Activated CD4-positive, CD25-positive, alpha-beta regulatory T cell treated with anti-CD3 and anti-CD28 coated beads, Interleukin-2, amount 50 U/mL, for 24 hours (primary cell): ENCODE results near the gene ARRB2.

Source experiments
- ATAC-seq, 2 donors: fragments of 150-1000 bp; cut with Tn5 transposase; one replicate each; pipeline ENCODE4 v1.10.0; 2021; ENCODE audit warnings: mild to moderate bottlenecking in 1 of 2, moderate library complexity in 1 of 2

Gene ARRB2

GRCh38 chr17:4733073-4733531 lies 22.7 kb downstream of the ARRB2 start:
- ATAC-seq = no peak

- ATAC-seq = no peak
These were observed 24.5 kb downstream of the ARRB2 start for GRCh38 chr17:4734857-4735475.

- no peak for ATAC-seq
These were observed 25.6 kb downstream of the ARRB2 start for GRCh38 chr17:4735876-4736651.

- ATAC-seq = peak; percentile 11 to 12
These were observed 28.0 kb downstream of the ARRB2 start for GRCh38 chr17:4738136-4739121.

- peak; percentile 64 to 70 for ATAC-seq
These were observed 28.9 kb downstream of the ARRB2 start, which contains the start of the genes CXCL16 and ZMYND15 for GRCh38 chr17:4739122-4740024. CXCL16 (minus strand) TSS chr17:4739928; CDS start chr17:4739339, 589 bp downstream. ZMYND15 (plus strand) TSS chr17:4739833; CDS start chr17:4740549, 716 bp downstream.

GRCh38 chr17:4740025-4740351 lies 29.6 kb downstream of the ARRB2 start:
- no peak for ATAC-seq

GRCh38 chr17:4740584-4740983 lies 30.2 kb downstream of the ARRB2 start:
- ATAC-seq = no peak

- no peak for ATAC-seq
These were observed 31.1 kb downstream of the ARRB2 start for GRCh38 chr17:4741544-4741943.

GRCh38 chr17:4742133-4742532 lies 31.7 kb downstream of the ARRB2 start:
- no peak for ATAC-seq

GRCh38 chr17:4742629-4743028 lies 32.2 kb downstream of the ARRB2 start:
- no peak for ATAC-seq

- no peak for ATAC-seq
These were observed 32.8 kb downstream of the ARRB2 start for GRCh38 chr17:4743216-4743615.

GRCh38 chr17:4743898-4744297 lies 33.5 kb downstream of the ARRB2 start:
- ATAC-seq = no peak

- no peak for ATAC-seq
These were observed 34.9 kb downstream of the ARRB2 start for GRCh38 chr17:4744999-4745969.

- peak in 1 of 2 donors; percentile 28 for ATAC-seq
These were observed 37.4 kb downstream of the ARRB2 start for GRCh38 chr17:4747847-4748246.

- no peak for ATAC-seq
These were observed 38.3 kb downstream of the ARRB2 start for GRCh38 chr17:4748686-4749085.

- ATAC-seq = no peak
These were observed 40.2 kb downstream of the ARRB2 start for GRCh38 chr17:4750606-4751005.

- no peak for ATAC-seq
These were observed 41.5 kb downstream of the ARRB2 start for GRCh38 chr17:4751932-4752331.

- ATAC-seq = no peak
These were observed 43.0 kb downstream of the ARRB2 start for GRCh38 chr17:4753392-4753791.

- no peak for ATAC-seq
These were observed 49.4 kb downstream of the ARRB2 start for GRCh38 chr17:4759776-4760236.

- no peak for ATAC-seq
These were observed 54.2 kb downstream of the ARRB2 start for GRCh38 chr17:4764595-4764994.

GRCh38 chr17:4766201-4766600 lies 55.8 kb downstream of the ARRB2 start:
- ATAC-seq = no peak
